Left renal pelvis (tissue), 4 donors: ENCODE data around the gene ELF1. TPM values are rescaled to one million over a fixed set of nuclear protein-coding genes. Genes with fewer than 3 reads are reported as not detected.
"Not testable (repeated sequence)": the region's sequence is repeated elsewhere in the genome, so short reads cannot be mapped to it uniquely, and the experiment has no call there.

Experiments used
- DNase-seq, 4 donors: peaks; one replicate each; pipeline ENCODE4 v3.0.0-alpha.2; 2013; ENCODE audit warnings: low read depth in 4 of 4, low spot score in 3 of 4
- polyA plus RNA-seq, 4 donors: library from polyadenylated mRNA; unstranded; fragments of 120-200 nt; gene quantifications; one replicate each; pipeline ENCODE4 v1.2.1, GENCODE V29; 2013; ENCODE audit not compliant: insufficient read length in 4 of 4

Gene ELF1
- polyA plus RNA-seq, 4 donors, result 36.2 to 52.3 (median 49.3) TPM

DNA sequence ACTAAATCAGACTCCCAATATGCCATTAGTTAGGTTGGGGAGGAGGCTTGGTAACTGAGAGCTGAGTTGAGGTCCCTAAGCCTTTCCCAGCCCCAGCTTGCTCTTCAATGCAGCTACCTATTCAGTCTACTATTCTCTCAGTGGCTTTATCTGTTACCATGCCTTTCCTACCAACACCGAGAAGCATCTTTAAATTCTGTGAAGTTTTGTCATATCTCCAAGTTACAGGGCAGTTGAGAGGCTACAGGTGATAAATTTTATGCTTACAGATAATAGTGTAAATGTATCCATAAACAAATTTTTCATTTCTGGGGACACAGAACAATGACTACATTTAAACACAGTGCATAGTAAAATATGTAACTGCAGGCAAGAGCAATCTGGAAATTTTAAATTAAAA, 110.6 kb downstream of the ELF1 start:
- DNase-seq, result no peak

DNA sequence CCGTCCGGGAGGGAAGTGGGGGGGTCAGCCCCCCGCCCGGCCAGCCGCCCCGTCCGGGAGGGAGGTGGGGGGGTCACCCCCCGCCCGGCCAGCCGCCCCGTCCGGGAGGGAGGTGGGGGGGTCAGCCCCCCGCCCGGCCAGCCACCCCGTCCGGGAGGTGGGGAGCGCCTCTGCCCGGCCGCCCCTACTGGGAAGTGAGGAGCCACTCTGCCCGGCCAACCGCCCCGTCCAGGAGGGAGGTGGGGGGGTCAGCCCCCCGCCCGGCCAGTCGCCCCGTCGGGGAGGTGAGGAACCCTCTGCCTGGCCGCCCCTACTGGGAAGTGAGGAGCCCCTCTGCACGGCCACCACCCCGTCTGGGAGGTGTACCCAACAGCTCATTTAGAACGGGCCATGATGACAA, 118.1 kb downstream of the ELF1 start:
- DNase-seq, result not testable (repeated sequence)

DNA sequence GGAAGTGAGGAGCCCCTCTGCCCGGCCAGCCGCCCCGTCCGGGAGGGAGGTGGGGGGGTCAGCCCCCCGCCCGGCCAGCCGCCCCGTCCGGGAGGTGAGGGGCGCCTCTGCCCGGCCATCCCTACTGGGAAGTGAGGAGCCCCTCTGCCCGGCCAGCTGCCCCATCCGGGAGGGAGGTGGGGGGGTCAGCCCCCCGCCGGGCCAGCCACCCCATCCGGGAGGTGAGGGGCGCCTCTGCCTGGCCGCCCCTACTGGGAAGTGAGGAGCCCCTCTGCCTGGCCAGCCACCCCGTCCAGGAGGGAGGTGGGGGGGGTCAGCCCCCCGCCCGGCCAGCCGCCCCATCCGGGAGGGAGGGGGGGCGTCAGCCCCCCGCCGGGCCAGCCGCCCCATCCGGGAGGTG, 118.5 kb downstream of the ELF1 start:
- DNase-seq, result not testable (repeated sequence)

DNA sequence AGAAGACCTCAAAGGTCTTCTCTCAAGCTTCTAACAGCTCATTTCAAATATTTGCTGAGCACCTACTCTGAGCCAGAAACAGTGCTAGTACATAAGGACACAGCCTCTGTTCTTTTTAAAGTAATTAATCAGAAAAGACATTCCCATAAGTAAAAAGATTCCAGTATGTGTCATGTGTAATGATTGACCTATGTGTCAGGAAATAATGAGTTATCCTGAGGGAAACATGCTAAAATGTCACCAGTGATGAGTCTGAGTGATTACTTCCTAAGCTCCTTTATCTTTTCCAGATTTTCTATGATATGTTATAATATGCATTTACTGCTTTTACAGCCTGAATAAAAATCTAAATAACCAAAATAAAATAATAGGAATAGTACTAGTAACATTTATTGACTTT, 122.1 kb downstream of the ELF1 start:
- no peak for DNase-seq

DNA sequence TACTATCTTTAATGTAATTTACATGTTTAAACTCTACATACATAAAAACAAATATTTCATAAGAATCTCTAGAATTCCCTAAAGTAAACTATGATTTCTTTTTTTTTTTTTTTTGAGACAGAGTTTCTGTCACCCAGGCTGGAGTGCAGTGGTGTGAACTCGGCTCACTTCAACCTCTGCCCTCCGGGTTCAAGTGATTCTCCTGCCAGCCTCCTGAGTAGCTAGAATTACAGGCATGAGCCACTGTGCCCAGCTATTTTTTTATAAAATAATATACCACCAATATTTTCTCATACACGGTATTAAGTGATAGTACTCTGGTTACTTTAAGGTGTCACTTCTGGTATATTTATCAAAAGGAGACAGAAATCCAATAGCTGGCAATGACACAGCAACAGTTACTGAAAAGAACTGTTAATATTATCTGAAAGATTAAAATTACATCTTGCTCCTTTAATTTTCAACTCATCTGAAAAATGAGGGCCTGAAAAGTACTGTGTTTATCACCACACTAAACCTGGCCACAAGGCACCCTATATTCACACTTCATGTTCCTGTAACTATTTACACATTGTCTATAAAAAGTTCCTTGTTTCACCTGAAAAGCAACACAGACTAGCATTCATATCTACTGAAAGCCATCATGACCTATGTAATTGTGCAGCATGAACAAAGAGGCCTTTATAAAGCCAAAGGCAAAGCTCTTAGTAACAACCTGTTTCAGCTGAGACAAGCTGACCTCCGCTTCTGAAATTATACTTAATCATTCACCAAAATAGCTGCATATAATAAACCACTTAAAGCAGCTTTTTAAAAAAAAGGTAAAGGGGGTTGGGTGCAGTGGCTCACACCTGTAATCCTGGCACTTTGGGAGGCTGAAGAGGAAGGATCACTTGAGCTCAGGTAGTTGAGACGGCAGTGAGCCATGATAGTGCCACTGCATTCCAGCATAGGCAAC, 123.6 kb downstream of the ELF1 start:
- no peak for DNase-seq

DNA sequence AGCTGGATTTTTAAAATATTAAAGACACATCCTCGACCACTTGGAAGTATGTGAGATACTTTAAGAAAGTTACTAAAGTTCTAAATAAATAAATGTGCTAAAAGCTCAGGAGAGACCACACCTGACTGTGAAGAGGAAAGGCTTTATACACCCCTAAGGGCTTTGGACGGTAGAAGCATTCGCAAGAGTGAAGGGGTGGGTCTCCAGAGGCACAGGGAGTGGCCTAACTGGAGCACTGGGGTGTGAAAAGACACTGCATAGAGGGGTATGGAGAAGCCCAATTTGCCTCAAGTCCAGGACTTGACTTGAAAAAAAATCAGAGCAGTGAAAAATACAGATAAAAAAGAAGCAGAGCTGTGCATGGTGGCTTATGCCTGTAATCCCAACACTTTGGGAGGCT, 125.5 kb downstream of the ELF1 start:
- not testable (repeated sequence) for DNase-seq

DNA sequence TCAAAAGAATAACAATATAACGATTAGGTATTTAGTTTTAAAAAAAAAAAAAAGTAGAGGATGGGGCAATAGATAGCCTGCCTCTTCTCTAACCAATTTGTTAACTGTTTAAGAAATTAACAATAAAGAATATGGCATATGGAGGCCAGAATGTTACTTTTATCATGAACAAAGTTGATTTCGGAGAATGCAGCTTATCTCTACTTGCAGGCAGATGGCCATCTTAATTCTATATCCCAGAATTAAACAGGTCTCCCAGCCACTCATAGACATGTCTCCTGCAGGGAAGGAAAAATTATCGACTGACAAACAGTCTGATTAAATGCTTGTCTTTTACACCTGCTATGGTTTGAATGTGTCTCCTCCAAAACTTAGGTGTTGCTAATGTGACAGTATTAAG, 133.1 kb downstream of the ELF1 start:
- no peak for DNase-seq

DNA sequence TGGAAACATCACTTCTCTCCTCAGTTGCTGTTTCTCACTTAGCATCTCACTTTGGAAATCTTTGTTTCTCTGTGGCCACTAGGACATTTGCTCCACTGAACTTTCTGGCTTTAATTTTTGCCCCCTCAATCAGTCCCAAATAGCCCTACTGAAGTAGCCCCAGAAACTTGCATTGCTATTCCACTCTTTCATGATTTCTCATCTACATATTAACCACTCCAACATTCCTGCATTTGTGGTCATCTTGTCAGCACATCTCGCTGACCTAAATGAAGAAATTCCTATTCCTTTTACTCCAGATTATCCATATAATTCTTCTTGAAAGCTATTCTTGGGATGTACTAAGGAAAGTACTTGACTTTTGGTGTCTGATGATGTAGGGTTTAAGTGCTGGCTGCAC, 134.9 kb downstream of the ELF1 start:
- not testable (repeated sequence) for DNase-seq

Other genes starting within 250 kb of the ELF1 start
- gene MRPS31, start 248.1 kb downstream of the ELF1 start, polyA plus RNA-seq, result 10 to 100 TPM; 32.7 to 54.3 (median 48.6) TPM
- gene SLC25A15, start 229.7 kb downstream of the ELF1 start, polyA plus RNA-seq, result 10 to 100 TPM; 12.5 to 18.0 (median 17.6) TPM
- gene WBP4, start 42.2 kb upstream of the ELF1 start, polyA plus RNA-seq, result 10 to 100 TPM; 19.7 to 24.4 (median 23.1) TPM
- 10 to 100 TPM; 18.8 to 20.7 (median 20.0) TPM for gene KBTBD6, start 113.5 kb upstream of the ELF1 start, polyA plus RNA-seq
- gene KBTBD7, start 175.3 kb upstream of the ELF1 start, polyA plus RNA-seq, result 10 to 100 TPM; 16.0 to 22.3 (median 19.1) TPM
- 10 to 100 TPM; 14.6 to 22.1 (median 16.9) TPM for gene MTRF1, start 244.3 kb upstream of the ELF1 start, polyA plus RNA-seq